Measurements from ENCODE around the gene IRF3. TPM values are rescaled to one million over a fixed set of nuclear protein-coding genes. Genes with fewer than 3 reads are reported as not detected.
A peak's percentile ranks its signal among the peaks of the same experiment; 100 is the strongest.

Gene IRF3
- polyA plus RNA-seq, 3 donors, result 29.8 to 115 (median 41.1) TPM

DNA sequence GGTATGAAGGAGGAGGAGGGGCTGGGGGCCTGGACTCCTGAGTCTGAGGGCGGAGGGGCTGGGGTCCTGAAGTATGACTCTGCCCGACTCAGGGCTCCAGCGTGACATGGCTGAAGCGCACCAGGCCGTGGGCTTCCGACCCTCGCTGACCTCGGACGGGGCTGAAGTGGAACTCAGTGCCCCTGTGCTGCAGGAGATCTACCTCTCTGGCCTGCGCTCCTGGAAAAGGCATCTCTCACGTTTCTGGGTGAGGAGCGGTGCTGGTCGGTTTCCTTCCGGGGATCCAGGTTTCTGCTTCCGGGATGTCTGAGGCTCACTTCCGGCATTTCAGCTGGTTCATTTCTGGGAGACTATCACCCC is 26.5 kb upstream of the IRF3 start:
- no peak for DNase-seq
- H3K4me3 Mint-ChIP-seq, result peak overlapping the region in 1 of 2 donors; percentile 68
- peaks cover 53 to 55% (median 54%) of the 10 kb centered on the region in 3 donors for H3K27me3 Mint-ChIP-seq (ENCODE audit: low read depth in 3 of 3)
- no peak overlapping the region for H3K27ac Mint-ChIP-seq
- H3K27ac ChIP-seq (ENCODE audit: low read depth in 1 of 2, low read length in 2 of 2), result no peak overlapping the region
- no peak overlapping the region for H2AFZ ChIP-seq (ENCODE audit: insufficient read depth, low read depth, low read length, poor library complexity, severe bottlenecking)
- no peaks in the 10 kb centered on the region for H3K79me2 ChIP-seq (ENCODE audit: insufficient read depth, low read length)
- peaks cover 17 to 42% of the 10 kb centered on the region in 2 donors for H3K27me3 ChIP-seq (ENCODE audit: control insufficient read depth in 2 of 2, insufficient read depth in 2 of 2, low read length in 2 of 2)
- H3K4me1 Mint-ChIP-seq, result peaks cover 34% of the 10 kb centered on the region
- TF ChIP-seq CTCF (IDR thresholded peaks at IDR 0.05), result no peak
- H4K20me1 ChIP-seq (ENCODE audit: insufficient read depth, low read length), result peaks cover 5% of the 10 kb centered on the region
- 91% methylated on average over 16 of the region's 16 CpGs for WGBS (ENCODE audit: insufficient coverage)
- peaks cover 26% of the 10 kb centered on the region in 2 donors for H3K36me3 Mint-ChIP-seq
- no peak overlapping the region for H3K4me3 ChIP-seq (replicated peaks in 1 of 3; ENCODE audit: low read depth in 2 of 3, low read length in 3 of 3)
- H3K9me3 Mint-ChIP-seq, result peaks cover 0 to 19% (median 8%) of the 10 kb centered on the region in 7 donors
- peaks cover 29 to 33% of the 10 kb centered on the region in 2 donors for H3K4me1 ChIP-seq (ENCODE audit: control insufficient read depth in 1 of 2, insufficient read depth in 2 of 2, low read length in 2 of 2)
- no peaks in the 10 kb centered on the region for H3K36me3 ChIP-seq (replicated peaks in 1 of 2; ENCODE audit: control insufficient read depth in 1 of 2, insufficient read depth in 2 of 2, low read length in 2 of 2)
- H3K9ac ChIP-seq (ENCODE audit: insufficient read depth, low read length, poor library complexity, severe bottlenecking), result no peak overlapping the region
- H3K9me3 ChIP-seq (replicated peaks in 1 of 2; ENCODE audit: control insufficient read depth in 1 of 2, insufficient read depth in 1 of 2, low read length in 2 of 2), result peaks cover 0 to 11% of the 10 kb centered on the region in 2 donors
- intact Hi-C loops (cut with micrococcal nuclease), result no loop called here
- no peak overlapping the region for H3K4me2 ChIP-seq (replicated peaks; ENCODE audit: extremely low read depth, low read length, poor library complexity, severe bottlenecking)

DNA sequence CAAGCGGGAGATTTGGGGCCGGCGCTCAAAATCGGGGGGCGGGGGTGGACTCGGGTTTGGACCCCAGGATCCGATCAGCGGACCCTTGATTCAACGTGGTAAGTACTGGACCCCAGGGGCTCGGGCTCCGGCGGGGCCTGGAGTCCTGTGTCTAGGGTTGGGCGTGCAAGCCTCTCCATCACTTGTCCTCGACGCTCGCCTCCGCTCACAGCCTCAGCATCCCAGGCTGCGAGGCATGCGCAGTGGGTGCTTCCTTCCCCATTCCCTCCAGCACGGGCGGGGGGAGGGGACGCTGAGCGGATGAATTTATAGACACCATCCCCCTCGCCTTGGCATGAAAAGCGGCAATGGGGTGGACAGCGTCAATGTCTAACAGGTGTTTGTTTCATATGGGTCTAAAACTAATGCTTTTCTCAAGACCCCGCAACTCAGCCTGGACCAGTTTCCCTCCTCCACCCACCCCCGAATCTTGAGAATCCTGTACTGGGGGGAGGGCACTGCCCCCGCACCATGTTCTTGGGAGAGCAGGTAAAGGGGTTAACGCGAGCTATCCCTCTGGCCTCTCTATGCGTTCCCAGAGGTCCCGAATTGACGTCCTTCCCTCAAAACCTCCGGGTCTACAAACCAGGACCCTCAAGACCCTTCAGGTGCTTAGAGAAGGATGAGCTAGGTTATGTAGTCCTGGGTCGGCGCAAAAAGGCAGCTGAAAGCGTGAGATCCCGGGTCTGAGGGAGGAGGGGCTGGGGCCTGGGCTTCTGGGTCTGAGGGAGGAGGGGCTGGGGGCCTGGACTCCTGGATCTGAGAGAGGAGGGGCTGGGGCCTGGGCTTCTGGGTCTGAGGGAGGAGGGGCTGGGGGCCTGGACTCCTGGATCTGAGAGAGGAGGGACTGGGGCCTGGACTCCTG is 25.8 kb upstream of the IRF3 start:
- peak overlapping the region; percentile 72 to 93 for H3K4me3 Mint-ChIP-seq
- TF ChIP-seq CTCF (IDR thresholded peaks at IDR 0.05), result no peak
- Histone ChIP-seq H2AFZ (ENCODE audit: insufficient read depth, low read depth, low read length, poor library complexity, severe bottlenecking) (peak overlapping the region; percentile 65), H3K36me3 (replicated peaks in 1 of 2; ENCODE audit: control insufficient read depth in 1 of 2, insufficient read depth in 2 of 2, low read length in 2 of 2) (no peaks in the 10 kb centered on the region), H3K9me3 (replicated peaks in 1 of 2; ENCODE audit: control insufficient read depth in 1 of 2, insufficient read depth in 1 of 2, low read length in 2 of 2) (peaks cover 0 to 11% of the 10 kb centered on the region in 2 donors), H4K20me1 (ENCODE audit: insufficient read depth, low read length) (peaks cover 5% of the 10 kb centered on the region), H3K4me1 (ENCODE audit: control insufficient read depth in 1 of 2, insufficient read depth in 2 of 2, low read length in 2 of 2) (peaks cover 29 to 34% of the 10 kb centered on the region in 2 donors), H3K27me3 (ENCODE audit: control insufficient read depth in 2 of 2, insufficient read depth in 2 of 2, low read length in 2 of 2) (peaks cover 17 to 42% of the 10 kb centered on the region in 2 donors), H3K4me2 (replicated peaks; ENCODE audit: extremely low read depth, low read length, poor library complexity, severe bottlenecking) (peak overlapping the region; percentile 67), H3K27ac (ENCODE audit: low read depth in 1 of 2, low read length in 2 of 2) (no peak overlapping the region), H3K4me3 (replicated peaks in 1 of 3; ENCODE audit: low read depth in 2 of 3, low read length in 3 of 3) (peak overlapping the region in 1 of 3 experiments; percentile 63), H3K79me2 (ENCODE audit: insufficient read depth, low read length) (no peaks in the 10 kb centered on the region), H3K9ac (ENCODE audit: insufficient read depth, low read length, poor library complexity, severe bottlenecking) (peak overlapping the region; percentile 21)
- peaks cover 29 to 30% of the 10 kb centered on the region in 2 donors for H3K36me3 Mint-ChIP-seq
- intact Hi-C loops (cut with micrococcal nuclease), result no loop called here
- DNase-seq, result no peak
- no peak overlapping the region for H3K27ac Mint-ChIP-seq
- H3K4me1 Mint-ChIP-seq, result peaks cover 37% of the 10 kb centered on the region
- H3K27me3 Mint-ChIP-seq (ENCODE audit: low read depth in 3 of 3), result peaks cover 52 to 53% (median 53%) of the 10 kb centered on the region in 3 donors
- H3K9me3 Mint-ChIP-seq, result peaks cover 0 to 19% (median 8%) of the 10 kb centered on the region in 7 donors
- 24% methylated on average over 20 of the region's 39 CpGs for WGBS (ENCODE audit: insufficient coverage)

Measured in CD14-positive monocyte (primary cell).